Activated T-cell treated with anti-CD3 and anti-CD28 coated beads for 24 hours (primary cell): ENCODE data around the gene AKAP12.
"Not testable (repeated sequence)": the region's sequence is repeated elsewhere in the genome, so short reads cannot be mapped to it uniquely, and the experiment has no call there.

Experiments used
- DNase-seq: peaks from one replicate; pipeline ENCODE4 v3.0.0-alpha.2; 2020; ENCODE audit warnings: low read depth

AKAP12 gene

GRCh38 chr6:151310852-151311767 lies 71.3 kb downstream of the AKAP12 start:
- no peak for DNase-seq

DNA sequence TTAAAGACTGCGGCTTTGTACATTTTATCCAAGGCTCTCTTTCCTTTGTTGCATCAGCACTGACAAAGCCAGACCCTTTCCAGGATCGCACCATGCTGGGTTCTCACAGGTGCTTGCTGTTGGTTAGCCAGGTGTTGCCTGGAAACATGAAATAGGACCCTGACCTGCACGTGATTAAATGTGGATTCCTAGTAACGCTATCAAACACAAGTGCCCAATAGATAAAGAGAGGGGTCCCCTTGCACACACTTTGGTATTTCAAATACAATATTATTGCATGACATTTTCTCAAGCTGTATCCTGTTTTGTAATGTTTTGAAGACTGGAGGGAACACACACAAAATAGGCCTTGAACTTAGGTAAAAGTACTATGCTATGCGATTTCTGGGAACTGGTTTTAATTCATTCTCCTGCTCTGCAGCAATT lies 73.3 kb downstream of the AKAP12 start:
- DNase-seq, result no peak

GRCh38 chr6:151315661-151316060 lies 75.9 kb downstream of the AKAP12 start:
- not testable (repeated sequence) for DNase-seq

DNA sequence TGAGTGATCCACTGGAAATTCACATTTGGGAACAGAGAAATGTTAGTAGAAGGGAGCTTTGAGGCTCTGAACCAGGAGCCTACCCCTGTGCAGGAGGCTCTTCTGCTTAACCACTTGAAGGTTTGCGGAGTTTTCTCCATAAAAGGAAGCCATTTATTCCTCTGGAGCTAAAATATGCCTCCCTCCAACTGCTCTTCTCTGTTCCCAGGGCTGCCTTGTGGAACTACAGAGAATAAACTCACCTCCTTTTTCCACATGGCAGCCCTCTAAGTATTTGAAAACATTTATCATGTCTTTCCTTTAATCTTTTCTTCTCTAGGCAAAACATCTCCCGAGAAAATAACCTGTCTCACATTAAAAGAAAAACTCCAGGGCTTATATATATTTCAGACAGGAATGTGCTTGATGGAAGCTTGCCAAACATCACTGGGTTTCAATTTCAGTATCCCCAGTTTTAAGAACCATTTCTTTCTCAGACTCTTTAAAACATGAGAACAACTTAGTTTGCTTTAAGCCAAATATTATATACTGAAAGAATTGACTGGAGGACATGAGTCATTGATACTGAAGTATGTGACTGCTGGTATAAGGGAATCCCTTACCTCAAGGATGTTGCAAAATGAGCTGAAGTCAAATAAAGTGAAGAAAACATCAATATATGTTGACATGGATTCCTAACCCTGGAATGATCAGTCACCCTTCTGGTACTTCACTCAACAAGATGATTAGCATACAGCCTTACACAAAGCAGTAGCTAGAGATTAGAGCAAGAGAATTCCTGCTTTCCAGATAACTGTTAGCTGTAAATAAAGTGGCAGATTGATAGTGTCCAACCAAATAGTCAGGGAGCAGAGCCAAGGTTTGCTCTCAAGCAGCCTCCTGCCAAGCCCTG lies 77.6 kb downstream of the AKAP12 start:
- no peak for DNase-seq

GRCh38 chr6:151317995-151318365 lies 78.2 kb downstream of the AKAP12 start:
- DNase-seq, result no peak

DNA sequence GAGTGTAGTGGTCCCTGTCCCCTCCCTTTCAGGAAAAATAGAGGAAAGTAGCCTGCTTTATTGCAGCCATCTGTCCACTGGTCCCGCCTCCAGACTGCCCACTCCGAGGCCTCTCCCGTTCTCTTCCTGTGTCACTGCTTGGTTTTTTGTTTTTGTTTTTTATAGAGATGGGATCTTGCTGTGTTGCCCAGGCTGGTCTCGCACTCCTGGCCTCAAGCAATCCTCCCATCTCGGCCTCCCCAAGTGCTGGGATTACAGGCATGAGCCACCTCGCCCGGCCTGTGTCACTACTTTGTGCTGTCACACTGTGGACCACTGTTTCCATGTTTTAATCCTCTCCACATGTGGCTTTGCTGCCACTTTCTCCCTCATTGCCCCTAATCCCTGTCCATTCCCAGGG lies 80.4 kb downstream of the AKAP12 start:
- DNase-seq, result no peak

DNA sequence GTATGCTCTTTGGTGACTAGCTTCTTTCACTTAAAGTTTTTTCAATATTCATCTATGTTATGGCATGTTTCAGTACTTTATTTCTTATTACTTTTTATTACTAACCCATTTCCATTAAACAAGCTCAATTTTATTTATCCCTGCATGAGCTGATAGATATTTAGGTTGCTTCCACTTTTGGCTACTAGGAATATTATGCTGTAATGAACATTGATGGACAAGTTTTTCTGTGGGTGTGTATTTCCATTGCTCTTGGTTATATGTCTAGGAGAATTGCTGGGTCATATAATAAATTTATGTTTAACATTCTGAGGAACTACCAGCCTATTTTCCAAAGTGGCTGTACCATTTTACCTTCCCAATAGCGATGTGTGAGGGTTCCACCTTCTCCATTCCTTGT lies 81.7 kb downstream of the AKAP12 start:
- DNase-seq, result no peak

DNA sequence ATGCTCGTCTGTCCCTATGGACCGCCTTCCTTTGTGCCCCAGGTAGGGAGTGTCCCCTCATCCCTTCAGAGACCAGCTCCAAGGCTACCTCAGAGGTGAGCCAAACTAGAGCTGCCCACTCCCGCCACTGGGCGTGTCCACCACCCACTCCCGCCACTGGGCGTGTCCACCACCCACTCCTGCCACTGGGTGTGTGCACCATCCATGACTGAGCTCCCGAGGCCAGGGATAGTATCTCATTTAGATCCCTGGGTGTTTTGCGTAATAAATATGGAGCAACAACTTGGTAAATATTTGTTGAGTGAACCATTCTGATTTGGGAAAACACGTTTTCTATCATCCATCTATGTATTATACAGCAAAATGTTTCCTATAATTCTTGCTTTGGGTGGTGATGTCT lies 82.8 kb downstream of the AKAP12 start:
- no peak for DNase-seq

GRCh38 chr6:151323791-151324487 lies 84.2 kb downstream of the AKAP12 start:
- DNase-seq, result peak; percentile 60

DNA sequence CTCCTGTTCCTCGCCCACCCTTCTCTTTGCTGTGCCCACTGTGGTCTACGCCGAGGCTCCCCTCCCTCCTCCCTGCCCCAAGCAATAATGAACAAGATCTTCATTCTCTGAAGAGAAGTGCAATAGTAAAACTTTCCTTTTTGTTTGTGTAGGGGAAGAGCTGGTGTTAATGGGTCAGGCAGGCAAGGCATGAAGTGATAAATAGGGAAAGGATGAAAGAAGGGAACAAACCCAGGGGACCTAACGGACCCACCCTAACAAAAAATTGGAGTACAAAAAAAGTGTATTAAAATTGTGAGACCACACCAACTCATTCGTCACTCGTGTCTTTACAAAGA lies 84.7 kb downstream of the AKAP12 start:
- DNase-seq, result no peak

- no peak for DNase-seq
Observed at GRCh38 chr6:151325075-151326050, 85.6 kb downstream of the AKAP12 start.

GRCh38 chr6:151326116-151326825 lies 86.5 kb downstream of the AKAP12 start:
- DNase-seq, result no peak

DNA sequence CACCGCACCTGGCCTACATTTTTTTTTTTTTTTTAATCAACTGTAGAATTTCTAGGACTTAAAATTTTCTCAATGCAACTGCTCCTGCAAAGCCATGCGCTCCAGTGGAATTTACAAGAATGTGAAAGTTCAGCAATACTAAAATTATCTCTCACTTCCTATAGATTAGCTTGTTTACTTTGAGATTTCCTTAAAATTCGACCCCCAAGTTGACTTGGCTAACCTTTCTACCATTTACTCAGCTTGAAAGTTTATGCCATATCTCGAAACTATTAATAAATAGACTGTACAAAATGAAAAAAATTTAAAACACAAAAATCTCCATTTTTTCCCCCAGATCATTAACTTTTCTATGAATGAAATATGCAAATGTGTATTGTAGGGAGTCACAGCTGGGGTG lies 87.3 kb downstream of the AKAP12 start:
- DNase-seq, result no peak

GRCh38 chr6:151330130-151330696 lies 90.4 kb downstream of the AKAP12 start:
- no peak for DNase-seq

DNA sequence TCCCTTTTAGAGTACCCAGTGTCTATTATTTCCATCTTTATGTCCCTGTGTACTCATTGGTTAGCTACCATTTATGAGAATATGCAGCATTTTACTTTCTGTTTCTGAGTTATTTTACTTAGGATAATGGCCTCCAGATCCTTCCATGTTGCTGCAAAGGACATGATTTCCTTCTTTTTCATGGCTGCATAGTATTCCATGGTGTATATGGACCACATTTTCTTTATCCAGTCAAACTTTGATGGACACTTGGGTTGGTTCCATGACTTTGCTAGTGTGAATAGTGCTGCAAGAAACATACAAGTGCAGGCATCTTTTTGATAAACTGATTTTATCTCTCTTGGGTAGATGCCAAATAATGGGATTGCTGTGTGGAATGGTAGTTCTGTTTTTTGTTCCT lies 96.2 kb downstream of the AKAP12 start:
- no peak for DNase-seq

DNA sequence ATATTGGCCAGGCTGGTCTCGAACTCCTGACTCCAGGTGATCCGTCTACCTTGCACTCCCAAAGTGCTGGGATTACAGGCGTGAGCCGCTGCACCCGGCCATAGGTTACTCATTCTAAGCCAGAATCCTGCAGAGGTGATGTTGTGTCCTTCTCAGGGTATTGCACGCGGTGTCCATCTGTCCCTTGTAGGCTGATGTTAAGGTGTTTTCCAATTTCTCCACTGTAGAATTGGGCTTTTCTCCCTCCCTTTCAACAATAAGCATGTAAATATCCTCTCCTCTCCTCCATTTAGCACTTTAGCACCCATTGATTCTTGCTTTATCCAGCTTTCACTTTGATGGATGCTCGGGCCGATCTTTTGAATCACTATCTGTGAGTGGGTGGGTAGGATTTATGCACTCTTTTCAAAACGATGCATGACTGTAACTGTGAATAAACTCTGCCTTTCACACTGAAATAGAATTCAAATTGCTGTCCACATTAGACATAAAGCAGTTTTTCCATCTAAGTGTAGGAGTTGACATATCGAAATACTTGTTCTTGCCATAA lies 99.0 kb downstream of the AKAP12 start:
- no peak for DNase-seq

- DNase-seq, result no peak
Observed at GRCh38 chr6:151339369-151339768, 99.6 kb downstream of the AKAP12 start.

GRCh38 chr6:151340219-151340978 lies 100.6 kb downstream of the AKAP12 start:
- no peak for DNase-seq
